Activated naive CD8-positive, alpha-beta T cell treated with anti-CD3 and anti-CD28 coated beads, Interleukin-2, amount 10 ng/mL, durations not matched to agents 7 days and 5 days (primary cell): ENCODE results near the gene LINGO1. TPM values are rescaled to one million over a fixed set of nuclear protein-coding genes. Genes with fewer than 3 reads are reported as not detected.

Experiments used
- ATAC-seq: fragments of 150-1000 bp; cut with Tn5 transposase; one replicate; pipeline ENCODE4 v1.10.0; 2021; ENCODE audit warnings: low read depth, moderate library complexity
- POLR2A ChIA-PET: fragments of 350-600 bp; sonication (Branson Sonifier 250); formaldehyde crosslinking; loops from one replicate; lab custom pipeline; 2021; ENCODE audit warnings: antibody characterized with exemption; lab: Charles Lee
- DNase-seq: peaks from one replicate; pipeline ENCODE4 v3.0.0; 2021
- H3K27ac Mint-ChIP-seq: one replicate; pipeline ENCODE4 v1.8.0; 2022; ENCODE audit warnings: mild to moderate bottlenecking, mixed read lengths
- H3K27me3 Mint-ChIP-seq: one replicate; pipeline ENCODE4 v1.8.0; 2022; ENCODE audit warnings: mild to moderate bottlenecking, moderate library complexity, mixed read lengths
- H3K36me3 Mint-ChIP-seq: one replicate; pipeline ENCODE4 v1.8.0; 2021; ENCODE audit warnings: mild to moderate bottlenecking, mixed read lengths
- H3K4me1 Mint-ChIP-seq: one replicate; pipeline ENCODE4 v1.8.0; 2021; ENCODE audit warnings: mixed read lengths
- H3K4me3 Mint-ChIP-seq: one replicate; pipeline ENCODE4 v1.8.0; 2022; ENCODE audit warnings: mild to moderate bottlenecking, moderate library complexity, mixed read lengths
- H3K9me3 Mint-ChIP-seq: one replicate; pipeline ENCODE4 v1.8.0; 2021; ENCODE audit warnings: mixed read lengths
- total RNA-seq, 2 experiments: library from RNA; stranded (reverse); gene quantifications; one replicate each; pipeline ENCODE4 v1.2.3, GENCODE V29; 2021

The LINGO1 gene
- total RNA-seq, 2 experiments from 2014 or later: not detected

GRCh38 chr15:77633134-77633912 lies 611 bp upstream of the LINGO1 start:
- ATAC-seq (peak; percentile 76), DNase-seq (peak; percentile 81)
- POLR2A ChIA-PET: no interaction called here
- H3K27ac Mint-ChIP-seq: no peak overlapping the region
- peaks cover 54% of the 10 kb centered on the region for H3K27me3 Mint-ChIP-seq
- peaks cover 7% of the 10 kb centered on the region for H3K4me1 Mint-ChIP-seq
- no peaks in the 10 kb centered on the region for H3K9me3 Mint-ChIP-seq
- H3K4me3 Mint-ChIP-seq: peak overlapping the region; percentile 37
- H3K36me3 Mint-ChIP-seq: no peaks in the 10 kb centered on the region

- H3K4me3 Mint-ChIP-seq: no peak overlapping the region
- no peak for ATAC-seq
- H3K4me1 Mint-ChIP-seq: peaks cover 7% of the 10 kb centered on the region
- H3K27me3 Mint-ChIP-seq: peaks cover 50% of the 10 kb centered on the region
- no peaks in the 10 kb centered on the region for H3K9me3 Mint-ChIP-seq
- DNase-seq: no peak
- no peaks in the 10 kb centered on the region for H3K36me3 Mint-ChIP-seq
- POLR2A ChIA-PET: no interaction called here
- H3K27ac Mint-ChIP-seq: no peak overlapping the region
Measured at GRCh38 chr15:77631745-77632533, 773 bp downstream of the LINGO1 start.

- Mint-ChIP-seq H3K36me3 (no peaks in the 10 kb centered on the region), H3K27ac (no peak overlapping the region), H3K4me1 (peaks cover 7% of the 10 kb centered on the region), H3K9me3 (no peaks in the 10 kb centered on the region), H3K4me3 (no peak overlapping the region), H3K27me3 (peaks cover 51% of the 10 kb centered on the region)
- POLR2A ChIA-PET: no interaction called here
- no peak for ATAC-seq
- no peak for DNase-seq
Measured at GRCh38 chr15:77630956-77631744, 1.6 kb downstream of the LINGO1 start.

- DNase-seq (no peak), ATAC-seq (no peak)
- Mint-ChIP-seq H3K27ac (no peak overlapping the region), H3K27me3 (peaks cover 40% of the 10 kb centered on the region), H3K9me3 (no peaks in the 10 kb centered on the region), H3K4me1 (peaks cover 7% of the 10 kb centered on the region), H3K36me3 (no peaks in the 10 kb centered on the region), H3K4me3 (no peak overlapping the region)
- POLR2A ChIA-PET: no interaction called here
Measured at GRCh38 chr15:77630056-77630455, 2.7 kb downstream of the LINGO1 start.

GRCh38 chr15:77629070-77630030 lies 3.4 kb downstream of the LINGO1 start:
- H3K4me3 Mint-ChIP-seq: no peak overlapping the region
- no peaks in the 10 kb centered on the region for H3K9me3 Mint-ChIP-seq
- H3K36me3 Mint-ChIP-seq: no peaks in the 10 kb centered on the region
- DNase-seq: no peak
- POLR2A ChIA-PET: no interaction called here
- H3K27ac Mint-ChIP-seq: no peak overlapping the region
- H3K4me1 Mint-ChIP-seq: peaks cover 7% of the 10 kb centered on the region
- peaks cover 39% of the 10 kb centered on the region for H3K27me3 Mint-ChIP-seq
- no peak for ATAC-seq

- ATAC-seq: no peak
- no peaks in the 10 kb centered on the region for H3K36me3 Mint-ChIP-seq
- DNase-seq: no peak
- no peaks in the 10 kb centered on the region for H3K4me1 Mint-ChIP-seq
- no peak overlapping the region for H3K27ac Mint-ChIP-seq
- H3K4me3 Mint-ChIP-seq: no peak overlapping the region
- H3K9me3 Mint-ChIP-seq: no peaks in the 10 kb centered on the region
- H3K27me3 Mint-ChIP-seq: peaks cover 31% of the 10 kb centered on the region
- POLR2A ChIA-PET: no interaction called here
Measured at GRCh38 chr15:77628010-77628409, 4.7 kb downstream of the LINGO1 start.

- H3K4me3 Mint-ChIP-seq: no peak overlapping the region
- H3K27me3 Mint-ChIP-seq: peaks cover 31% of the 10 kb centered on the region
- no peaks in the 10 kb centered on the region for H3K9me3 Mint-ChIP-seq
- H3K4me1 Mint-ChIP-seq: no peaks in the 10 kb centered on the region
- H3K27ac Mint-ChIP-seq: no peak overlapping the region
- DNase-seq (no peak), ATAC-seq (no peak)
- no peaks in the 10 kb centered on the region for H3K36me3 Mint-ChIP-seq
- POLR2A ChIA-PET: no interaction called here
Measured at GRCh38 chr15:77627581-77627980, 5.1 kb downstream of the LINGO1 start.

GRCh38 chr15:77627067-77627466 lies 5.6 kb downstream of the LINGO1 start:
- Mint-ChIP-seq H3K4me1 (no peaks in the 10 kb centered on the region), H3K4me3 (no peak overlapping the region), H3K27ac (no peak overlapping the region), H3K27me3 (peaks cover 31% of the 10 kb centered on the region), H3K9me3 (no peaks in the 10 kb centered on the region), H3K36me3 (no peaks in the 10 kb centered on the region)
- POLR2A ChIA-PET: no interaction called here
- ATAC-seq (no peak), DNase-seq (no peak)

GRCh38 chr15:77626002-77626401 lies 6.7 kb downstream of the LINGO1 start:
- Mint-ChIP-seq H3K4me3 (no peak overlapping the region), H3K27me3 (peaks cover 23% of the 10 kb centered on the region), H3K36me3 (no peaks in the 10 kb centered on the region), H3K9me3 (no peaks in the 10 kb centered on the region), H3K27ac (no peak overlapping the region), H3K4me1 (no peaks in the 10 kb centered on the region)
- DNase-seq: no peak
- POLR2A ChIA-PET: no interaction called here
- ATAC-seq: no peak

GRCh38 chr15:77625376-77625775 lies 7.3 kb downstream of the LINGO1 start:
- Mint-ChIP-seq H3K27ac (no peak overlapping the region), H3K36me3 (no peaks in the 10 kb centered on the region), H3K27me3 (peaks cover 19% of the 10 kb centered on the region), H3K4me1 (no peaks in the 10 kb centered on the region), H3K9me3 (no peaks in the 10 kb centered on the region), H3K4me3 (no peak overlapping the region)
- POLR2A ChIA-PET: no interaction called here
- no peak for ATAC-seq
- DNase-seq: no peak

GRCh38 chr15:77624868-77625267 lies 7.8 kb downstream of the LINGO1 start:
- no peak for ATAC-seq
- Mint-ChIP-seq H3K9me3 (no peaks in the 10 kb centered on the region), H3K4me3 (no peak overlapping the region), H3K36me3 (no peaks in the 10 kb centered on the region), H3K27ac (no peak overlapping the region), H3K27me3 (peaks cover 14% of the 10 kb centered on the region), H3K4me1 (no peaks in the 10 kb centered on the region)
- no peak for DNase-seq
- POLR2A ChIA-PET: no interaction called here

- Mint-ChIP-seq H3K4me1 (no peaks in the 10 kb centered on the region), H3K9me3 (no peaks in the 10 kb centered on the region), H3K27me3 (peaks cover 5% of the 10 kb centered on the region), H3K4me3 (no peak overlapping the region), H3K36me3 (no peaks in the 10 kb centered on the region), H3K27ac (no peak overlapping the region)
- no peak for DNase-seq
- POLR2A ChIA-PET: no interaction called here
- ATAC-seq: no peak
Measured at GRCh38 chr15:77623755-77624524, 8.8 kb downstream of the LINGO1 start.
